Right ventricle myocardium inferior (tissue), 1 donor: Measurements from ENCODE around the gene F2RL3. TPM values are rescaled to one million over a fixed set of nuclear protein-coding genes. Genes with fewer than 3 reads are reported as not detected.
A peak's percentile ranks its signal among the peaks of the same experiment; 100 is the strongest.

Source experiments
- ATAC-seq: fragments of 200-7000 bp; cut with Tn5 transposase; one replicate; pipeline ENCODE4 v1.9.1; 2020; ENCODE audit warnings: mild to moderate bottlenecking, moderate library complexity
- DNase-seq: peaks from one replicate; pipeline ENCODE4 v3.0.0; 2021; ENCODE audit errors: missing footprints
- intact Hi-C: fragments of 100-400 bp; cut with DNase I; formaldehyde crosslinking; loops from one replicate; pipeline ENCODE4 v1.11.0; 2022
- long read RNA-seq: library from polyadenylated mRNA; unstranded; transcript quantifications from one replicate; pipeline ENCODE4 v2.0.0, GENCODE V29; 2021
- total RNA-seq: library from RNA; stranded (reverse); fragmentation: NEBNext Ultra II Directional; extraction: Animal tissue kit (Norgen Biotek cat#: 25700); gene quantifications from one replicate; pipeline ENCODE4 v1.2.1, GENCODE V29; 2021
- donor health status: DM: no; HTN: yes; CAD: no; lungs with severe emphysema.

F2RL3 gene
- total RNA-seq = 0.27 TPM
- long read RNA-seq, partial matches to known transcripts = 0 of 1 reads
- long read RNA-seq, other reads (novel, unspliced or antisense) = 0 of 1 reads

GRCh38 chr19:16888629-16889365, at the start of gene F2RL3:
Gene F2RL3, plus strand, starts transcription at chr19:16888999. Its CDS starts 191 bp downstream, at chr19:16889190.
- ATAC-seq (peak; percentile 29), DNase-seq (peak; percentile 78)
- intact Hi-C loops = no loop called here

GRCh38 chr19:16841391-16841926, 47.3 kb upstream of the F2RL3 start:
- ATAC-seq = peak; percentile 61
- intact Hi-C loops = no loop called here
- DNase-seq = no peak

- intact Hi-C loops = no loop called here
- ATAC-seq = no peak
- DNase-seq = no peak
These were observed 41.9 kb upstream of the F2RL3 start for GRCh38 chr19:16846901-16847300.

- peak; percentile 40 for ATAC-seq
- no peak for DNase-seq
- intact Hi-C loops = no loop called here
These were observed 41.4 kb upstream of the F2RL3 start for GRCh38 chr19:16847430-16847829.

GRCh38 chr19:16849168-16849567, 39.6 kb upstream of the F2RL3 start:
- intact Hi-C loops = no loop called here
- no peak for ATAC-seq
- no peak for DNase-seq

GRCh38 chr19:16850133-16850532, 38.7 kb upstream of the F2RL3 start:
- intact Hi-C loops = no loop called here
- no peak for ATAC-seq
- DNase-seq = no peak

- intact Hi-C loops = no loop called here
- ATAC-seq (no peak), DNase-seq (no peak)
These were observed 37.6 kb upstream of the F2RL3 start for GRCh38 chr19:16851031-16851712.

- intact Hi-C loops = no loop called here
- DNase-seq (no peak), ATAC-seq (no peak)
These were observed 35.7 kb upstream of the F2RL3 start for GRCh38 chr19:16853066-16853465.

GRCh38 chr19:16856091-16856490, 32.7 kb upstream of the F2RL3 start:
- intact Hi-C loops = no loop called here
- no peak for DNase-seq
- no peak for ATAC-seq

GRCh38 chr19:16859626-16860025, 29.2 kb upstream of the F2RL3 start:
- intact Hi-C loops = no loop called here
- DNase-seq = no peak
- ATAC-seq = no peak

GRCh38 chr19:16860118-16860517, 28.7 kb upstream of the F2RL3 start:
- DNase-seq = no peak
- no peak for ATAC-seq
- intact Hi-C loops = no loop called here

GRCh38 chr19:16861011-16861410, 27.8 kb upstream of the F2RL3 start:
- no peak for ATAC-seq

GRCh38 chr19:16861834-16862233, 27.0 kb upstream of the F2RL3 start:
- ATAC-seq (no peak), DNase-seq (no peak)
- intact Hi-C loops = no loop called here

More at GRCh38 chr19:16861011-16861410, 27.8 kb upstream of the F2RL3 start:
- DNase-seq = no peak
- intact Hi-C loops = no loop called here

GRCh38 chr19:16862826-16863415, 25.9 kb upstream of the F2RL3 start:
- intact Hi-C loops = no loop called here
- ATAC-seq (no peak), DNase-seq (no peak)

GRCh38 chr19:16867211-16867610, 21.6 kb upstream of the F2RL3 start:
- no peak for ATAC-seq

GRCh38 chr19:16868423-16869130, 20.2 kb upstream of the F2RL3 start:
- intact Hi-C loops = no loop called here
- ATAC-seq = no peak
- no peak for DNase-seq

More at GRCh38 chr19:16867211-16867610, 21.6 kb upstream of the F2RL3 start:
- no peak for DNase-seq
- intact Hi-C loops = no loop called here

- intact Hi-C loops = no loop called here
- no peak for ATAC-seq
- DNase-seq = no peak
These were observed 19.3 kb upstream of the F2RL3 start for GRCh38 chr19:16869331-16869972.

- no peak for ATAC-seq
- intact Hi-C loops = no loop called here
- DNase-seq = no peak
These were observed 16.9 kb upstream of the F2RL3 start for GRCh38 chr19:16871871-16872270.

- intact Hi-C loops = no loop called here
- ATAC-seq = no peak
- peak; percentile 66 for DNase-seq
These were observed 16.1 kb upstream of the F2RL3 start for GRCh38 chr19:16872728-16873127.
